Brain microvascular endothelial cell (primary cell): ENCODE data around the gene OR56A5.

Source experiments
- DNase-seq: peaks from one replicate; pipeline ENCODE4 v3.0.0-alpha.2; 2020
- H3K27ac ChIP-seq: fragments of 250-450 bp; sonication (Bioruptor Pico); 2 replicates; pipeline ENCODE4 v1.5.1; 2020; ENCODE audit warnings: mild to moderate bottlenecking, moderate library complexity
- H3K27me3 ChIP-seq: fragments of 250-450 bp; sonication (Bioruptor Pico); replicated peaks from 2 replicates; pipeline ENCODE4 v1.5.1; 2020; ENCODE audit warnings: mild to moderate bottlenecking
- H3K36me3 ChIP-seq: fragments of 250-450 bp; sonication (Bioruptor Pico); replicated peaks from 2 replicates; pipeline ENCODE4 v1.5.1; 2020; ENCODE audit warnings: mild to moderate bottlenecking
- H3K4me3 ChIP-seq: 2 replicates; pipeline ENCODE4 v1.5.1; 2011; ENCODE audit warnings: low read depth, mild to moderate bottlenecking, control low read depth, low read length, moderate library complexity
- CTCF ChIP-seq: IDR thresholded peaks from 2 replicates; pipeline ENCODE4 v1.5.1; 2011; ENCODE audit warnings: low read depth, mild to moderate bottlenecking, moderate library complexity, low read length, control low read depth, inconsistent platforms; ENCODE audit errors: missing control alignments
- in situ Hi-C: cut with HindIII; loops from 2 replicates; pipeline ENCODE4 v1.10.0; 2017; ENCODE audit warnings: low sequenced_read_pairs, low pct_ligation_motif_present

OR56A5 gene

GRCh38 chr11:5923427-5923776 lies 44.9 kb downstream of the OR56A5 start:
- DNase-seq, result no peak
- Histone ChIP-seq H3K27ac (no peak overlapping the region), H3K36me3 (no peaks in the 10 kb centered on the region), H3K27me3 (no peaks in the 10 kb centered on the region), H3K4me3 (no peak overlapping the region)
- no peak for TF ChIP-seq CTCF
- in situ Hi-C loops, result no loop called here

- in situ Hi-C loops, result no loop called here
- no peak for TF ChIP-seq CTCF
- H3K36me3 ChIP-seq, result no peaks in the 10 kb centered on the region
- H3K4me3 ChIP-seq, result no peak overlapping the region
- peak; percentile 12 for DNase-seq
- no peaks in the 10 kb centered on the region for H3K27me3 ChIP-seq
- no peak overlapping the region for H3K27ac ChIP-seq
Observed at GRCh38 chr11:5922749-5923426, 45.4 kb downstream of the OR56A5 start.
